Measurements from ENCODE around the gene GNPTG. TPM values are rescaled to one million over a fixed set of nuclear protein-coding genes. Genes with fewer than 3 reads are reported as not detected.
A peak's percentile ranks its signal among the peaks of the same experiment; 100 is the strongest.

Gene GNPTG
- total and polyA plus RNA-seq, 9 of the 15 experiments (the other 6 are each of a cell fraction or from before 2014, with no cell fraction given) = 0.69 to 33.3 (median 13.6) TPM

GRCh38 chr16:1308977-1309885 lies 42.5 kb upstream of the GNPTG start, which contains the start of gene UBE2I (continued):
- peak; percentile 66 for TF ChIP-seq GMEB1 (CRISPR knock-in tag; IDR thresholded peaks at IDR 0.05)
- 0 out of 2 replicates have a peak, but pooled peaks have one; percentile 86 for TF ChIP-seq NR1H2 (CRISPR knock-in tag; IDR thresholded peaks at IDR 0.05)
- peak; percentile 23 to 81; a peak in 2 of 4 replicates for TF ChIP-seq TRIM24 (IDR thresholded peaks at IDR 0.05)
- TF ChIP-seq CBFA2T2 (conservative IDR thresholded peaks at IDR 0.05) = no peak
- TF ChIP-seq E2F8 (IDR thresholded peaks at IDR 0.05; ENCODE audit: low read depth, partially characterized antibody) = peak; percentile 89
- TF ChIP-seq TEAD4 (IDR thresholded peaks at IDR 0.05; ENCODE audit: low read length) = no peak
- 0 out of 2 replicates have a peak, but pooled peaks have one; percentile 54 for TF ChIP-seq TEAD4 (CRISPR knock-in tag; IDR thresholded peaks at IDR 0.05; ENCODE audit: borderline replicate concordance)
- peak; percentile 42; the same call in 1 of the 2 replicates for TF ChIP-seq SOX6 (IDR thresholded peaks at IDR 0.05)
- peak; percentile 7; the same call in 1 of the 2 replicates for TF ChIP-seq JUN (IDR thresholded peaks at IDR 0.05; ENCODE audit: borderline replicate concordance, low read depth, low read length)
- no peak for TF ChIP-seq JUN (CRISPR knock-in tag; IDR thresholded peaks at IDR 0.05; ENCODE audit: borderline replicate concordance)
- TF ChIP-seq KLF1 (tag; IDR thresholded peaks at IDR 0.05) = peak; percentile 30; the same call in 1 of the 2 replicates
- TF ChIP-seq ZBTB11 (CRISPR knock-in tag; IDR thresholded peaks at IDR 0.05) = no peak; a peak in 1 of 6 replicates
- TF ChIP-seq MTA1 (IDR thresholded peaks at IDR 0.05; ENCODE audit: borderline replicate concordance) = peak; percentile 96
- TF ChIP-seq NRF1 (conservative IDR thresholded peaks at IDR 0.05 in 1 of 2, IDR thresholded peaks at IDR 0.05 in 1 of 2) = peak in 1 of 2 experiments; percentile 27; a peak in 2 of 4 replicates
- peak; percentile 77 for TF ChIP-seq FOS (IDR thresholded peaks at IDR 0.05; ENCODE audit: extremely low read depth, insufficient read length)
- TF ChIP-seq NFRKB (IDR thresholded peaks at IDR 0.05; ENCODE audit: low read depth) = peak; percentile 72
- TF ChIP-seq ELF1 (tag; IDR thresholded peaks at IDR 0.05) = peak; percentile 18
- peak; percentile 73 for TF ChIP-seq NFIC (IDR thresholded peaks at IDR 0.05)
- TF ChIP-seq EP400 (IDR thresholded peaks at IDR 0.05) = peak; percentile 98
- TF ChIP-seq YBX1 (IDR thresholded peaks at IDR 0.05) = no peak
